ENCODE measurements around the gene TSPAN32.

The TSPAN32 gene

GRCh38 chr11:2259897-2260451, 41.8 kb upstream of the TSPAN32 start:
- H3K4me3 ChIP-seq (ENCODE audit: low read length): no peak overlapping the region
- no peak for DNase-seq (ENCODE audit: low read depth)
- no peak for TF ChIP-seq CTCF (IDR thresholded peaks at IDR 0.05; ENCODE audit: insufficient read depth, low read depth, low read length, missing control alignments)

GRCh38 chr11:2260491-2261364, 41.1 kb upstream of the TSPAN32 start:
- no peak for TF ChIP-seq CTCF (IDR thresholded peaks at IDR 0.05; ENCODE audit: insufficient read depth, low read depth, low read length, missing control alignments)
- no peak for DNase-seq (ENCODE audit: low read depth)
- no peak overlapping the region for H3K4me3 ChIP-seq (ENCODE audit: low read length)

- no peak overlapping the region for H3K4me3 ChIP-seq (ENCODE audit: low read length)
- no peak for TF ChIP-seq CTCF (IDR thresholded peaks at IDR 0.05; ENCODE audit: insufficient read depth, low read depth, low read length, missing control alignments)
- no peak for DNase-seq (ENCODE audit: low read depth)
These were observed 40.2 kb upstream of the TSPAN32 start for GRCh38 chr11:2261436-2262230.

- DNase-seq (ENCODE audit: low read depth): no peak
- TF ChIP-seq CTCF (IDR thresholded peaks at IDR 0.05; ENCODE audit: insufficient read depth, low read depth, low read length, missing control alignments): no peak
- no peak overlapping the region for H3K4me3 ChIP-seq (ENCODE audit: low read length)
These were observed 39.3 kb upstream of the TSPAN32 start for GRCh38 chr11:2262301-2263070.

DNA sequence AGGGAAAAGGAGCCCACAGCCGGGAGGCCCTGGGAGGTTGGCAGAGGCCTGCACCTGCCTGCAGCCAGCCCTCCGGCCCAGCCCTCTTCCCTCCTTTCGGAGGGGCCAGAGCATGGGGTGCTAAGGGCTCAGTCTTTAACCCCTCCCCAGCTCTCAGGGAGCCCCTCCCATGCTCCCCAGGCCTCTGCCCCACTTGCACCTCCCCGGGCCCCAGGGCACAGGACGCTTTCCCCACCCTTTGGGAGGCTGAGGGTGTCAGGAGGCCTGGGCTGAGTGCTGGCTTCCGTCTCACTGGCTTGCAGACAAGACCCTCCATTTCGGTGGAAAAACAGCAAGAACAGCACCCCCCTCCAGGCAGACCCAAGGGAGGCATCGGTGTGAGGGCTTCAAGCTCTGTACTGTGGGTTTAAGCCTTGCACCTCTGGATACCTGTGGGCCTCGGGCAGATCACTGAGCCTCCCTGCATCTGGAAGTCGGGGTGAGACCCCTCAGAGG, 38.7 kb upstream of the TSPAN32 start:
- no peak for DNase-seq (ENCODE audit: low read depth)
- TF ChIP-seq CTCF (IDR thresholded peaks at IDR 0.05; ENCODE audit: insufficient read depth, low read depth, low read length, missing control alignments): no peak
- H3K4me3 ChIP-seq (ENCODE audit: low read length): no peak overlapping the region

DNA sequence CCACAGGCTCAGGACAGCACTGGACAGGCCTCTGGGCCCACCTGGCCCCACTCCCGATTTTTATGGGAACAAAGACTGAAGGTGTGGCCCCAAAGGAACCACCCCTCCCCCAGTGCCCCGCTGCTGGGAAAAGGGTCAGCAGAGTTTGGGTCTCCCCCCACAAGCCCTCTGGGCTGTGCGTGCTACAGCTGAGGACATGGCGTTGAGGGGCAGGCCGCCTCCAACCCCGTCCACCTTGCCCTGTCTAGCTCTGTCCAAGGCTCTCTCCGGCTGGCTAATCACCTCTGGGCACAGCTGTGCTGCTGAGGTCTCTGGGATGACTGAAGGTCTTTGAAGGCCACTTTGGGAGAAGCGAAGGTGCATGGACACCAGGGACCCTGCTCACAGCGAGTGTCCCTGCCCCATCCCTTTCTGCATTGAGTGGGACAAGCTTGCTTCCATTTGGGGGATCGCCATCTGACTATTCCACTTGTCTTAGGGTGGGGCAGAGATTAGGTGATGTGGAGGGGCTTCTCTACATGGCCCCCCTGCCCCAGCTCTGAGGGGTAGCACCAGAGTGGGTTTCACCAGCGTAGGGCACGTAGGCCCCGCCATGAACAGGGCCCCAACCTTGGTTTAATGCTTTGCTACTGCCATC, 38.0 kb upstream of the TSPAN32 start:
- DNase-seq (ENCODE audit: low read depth): no peak
- TF ChIP-seq CTCF (IDR thresholded peaks at IDR 0.05; ENCODE audit: insufficient read depth, low read depth, low read length, missing control alignments): no peak
- H3K4me3 ChIP-seq (ENCODE audit: low read length): no peak overlapping the region

Measured in epithelial cell of esophagus (primary cell).